Loucy (cell line): ENCODE measurements around the gene NUP35.

Experiments
- CTCF ChIP-seq: fragments of 200-600 bp; sonication (generic); conservative IDR thresholded peaks from 2 replicates; pipeline ENCODE4 v1.5.1; 2014; ENCODE audit warnings: mild to moderate bottlenecking, antibody characterized with exemption, low read length
- EZH2phosphoT487 ChIP-seq: fragments of 200-600 bp; IDR thresholded peaks from 2 replicates; pipeline ENCODE4 v1.6.1; 2018; ENCODE audit warnings: antibody characterized with exemption, mild to moderate bottlenecking, moderate library complexity, borderline replicate concordance

DNA sequence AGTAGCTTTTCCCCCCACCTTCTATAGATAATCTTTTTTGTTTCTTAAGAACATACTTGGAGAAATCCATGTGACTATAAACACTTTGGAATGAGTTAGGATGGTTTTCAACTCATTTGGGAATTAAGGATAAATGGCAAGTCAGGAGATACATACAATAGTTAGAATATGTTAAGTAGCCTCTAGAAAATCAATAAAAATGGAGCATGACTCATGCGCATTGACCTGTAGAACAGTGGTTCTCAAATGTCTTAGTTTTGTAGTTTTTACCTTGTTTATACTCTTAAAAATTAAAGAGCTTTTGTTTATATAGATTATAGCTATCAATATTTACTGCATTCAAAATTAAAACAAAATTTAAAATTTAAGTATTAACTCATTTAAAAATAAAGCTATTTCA lies 24.7 kb downstream of the NUP35 start:
- no peak for TF ChIP-seq CTCF
- TF ChIP-seq EZH2phosphoT487 = no peak
